Cardiac muscle cell (in vitro differentiated cells and primary cell): ENCODE data around the gene NAPB. TPM values are rescaled to one million over a fixed set of nuclear protein-coding genes. Genes with fewer than 3 reads are reported as not detected.

Experiments used
- DNase-seq, 2 donors: peaks; one replicate each; pipeline versions ENCODE4 v3.0.0 to v3.0.0-alpha.2; 2010 to 2017; ENCODE audit warnings: low read depth in 1 of 2, low spot score in 1 of 2
- H3K27ac ChIP-seq: fragments of 200-600 bp; sonication (generic); 2 replicates; pipeline ENCODE4 v1.5.1; 2016
- H3K27me3 ChIP-seq: fragments of 200-600 bp; sonication (generic); 2 replicates; pipeline ENCODE4 v1.6.0; 2016; ENCODE audit warnings: control low read depth
- H3K36me3 ChIP-seq: fragments of 200-600 bp; sonication (generic); 2 replicates; pipeline ENCODE4 v1.5.1; 2016; ENCODE audit warnings: control low read depth
- H3K4me1 ChIP-seq: fragments of 200-600 bp; sonication (generic); 2 replicates; pipeline ENCODE4 v1.8.1; 2017; ENCODE audit warnings: low read depth, mild to moderate bottlenecking, mixed run types
- H3K4me3 ChIP-seq: fragments of 200-600 bp; sonication (generic); 2 replicates; pipeline ENCODE4 v1.5.1; 2016; ENCODE audit warnings: mild to moderate bottlenecking
- H3K9me3 ChIP-seq: fragments of 200-600 bp; sonication (generic); 2 replicates; pipeline ENCODE4 v1.5.1; 2017; ENCODE audit warnings: low read depth, mild to moderate bottlenecking, control low read depth
- CTCF ChIP-seq: IDR thresholded peaks from 2 replicates; pipeline ENCODE4 v1.5.1; 2012; ENCODE audit warnings: low read depth, mild to moderate bottlenecking, low read length
- polyA plus RNA-seq: library from polyadenylated mRNA; unstranded; fragments of >200 nt; fragmentation: Nextera tagmentation; extraction: Ambion mirVana; gene quantifications from 2 replicates; pipeline ENCODE4 v1.2.1, GENCODE V29; 2016
- total RNA-seq: library from RNA; depleted of rRNA; stranded (reverse); fragments of >200 nt; gene quantifications from 2 replicates; pipeline ENCODE4 v1.2.3, GENCODE V29; 2016

NAPB gene
- total and polyA plus RNA-seq, 2 experiments from 2014 or later, result 12.9 to 16.6 TPM

- H3K4me3 ChIP-seq, result no peak overlapping the region
These were observed 21.1 kb upstream of the NAPB start for GRCh38 chr20:23442436-23442835.

GRCh38 chr20:23441850-23442313 is 20.6 kb upstream of the NAPB start:
- DNase-seq, result peak; percentile 83 to 88
- no peaks in the 10 kb centered on the region for H3K4me1 ChIP-seq
- no peak overlapping the region for H3K4me3 ChIP-seq
- TF ChIP-seq CTCF, result peak; percentile 95
- no peaks in the 10 kb centered on the region for H3K36me3 ChIP-seq
- H3K9me3 ChIP-seq, result no peaks in the 10 kb centered on the region
- H3K27me3 ChIP-seq, result no peaks in the 10 kb centered on the region
- H3K27ac ChIP-seq, result no peak overlapping the region

More at GRCh38 chr20:23442436-23442835, 21.1 kb upstream of the NAPB start:
- no peaks in the 10 kb centered on the region for H3K4me1 ChIP-seq
- DNase-seq, result no peak
- H3K27me3 ChIP-seq, result no peaks in the 10 kb centered on the region
- TF ChIP-seq CTCF, result no peak
- no peaks in the 10 kb centered on the region for H3K9me3 ChIP-seq
- no peaks in the 10 kb centered on the region for H3K36me3 ChIP-seq
- no peak overlapping the region for H3K27ac ChIP-seq

GRCh38 chr20:23440004-23440403 is 18.7 kb upstream of the NAPB start:
- no peak overlapping the region for H3K27ac ChIP-seq
- DNase-seq, result no peak
- H3K9me3 ChIP-seq, result no peaks in the 10 kb centered on the region
- H3K4me3 ChIP-seq, result no peak overlapping the region
- no peaks in the 10 kb centered on the region for H3K36me3 ChIP-seq
- no peaks in the 10 kb centered on the region for H3K27me3 ChIP-seq
- TF ChIP-seq CTCF, result no peak
- peaks cover 5% of the 10 kb centered on the region for H3K4me1 ChIP-seq

- H3K4me1 ChIP-seq, result peaks cover 5% of the 10 kb centered on the region
- no peaks in the 10 kb centered on the region for H3K36me3 ChIP-seq
- H3K27ac ChIP-seq, result no peak overlapping the region
- H3K4me3 ChIP-seq, result no peak overlapping the region
- DNase-seq, result no peak
- H3K9me3 ChIP-seq, result no peaks in the 10 kb centered on the region
- no peak for TF ChIP-seq CTCF
- H3K27me3 ChIP-seq, result no peaks in the 10 kb centered on the region
These were observed 17.4 kb upstream of the NAPB start for GRCh38 chr20:23438661-23439060.

- TF ChIP-seq CTCF, result no peak
- Histone ChIP-seq H3K4me1 (peaks cover 5% of the 10 kb centered on the region), H3K4me3 (no peak overlapping the region), H3K27me3 (no peaks in the 10 kb centered on the region), H3K27ac (no peak overlapping the region), H3K9me3 (no peaks in the 10 kb centered on the region), H3K36me3 (no peaks in the 10 kb centered on the region)
- DNase-seq, result no peak
These were observed 16.0 kb upstream of the NAPB start for GRCh38 chr20:23437126-23437899.
